DMS 273 treated with DMSO at 0.1 percent for 48 hours (cell line): ENCODE results near the gene BTBD18.
A peak's percentile ranks its signal among the peaks of the same experiment; 100 is the strongest.

Source experiments
- DNase-seq: peaks from one replicate; lab custom pipeline; 2025; lab: John Stamatoyannopoulos, UW

The BTBD18 gene

DNA sequence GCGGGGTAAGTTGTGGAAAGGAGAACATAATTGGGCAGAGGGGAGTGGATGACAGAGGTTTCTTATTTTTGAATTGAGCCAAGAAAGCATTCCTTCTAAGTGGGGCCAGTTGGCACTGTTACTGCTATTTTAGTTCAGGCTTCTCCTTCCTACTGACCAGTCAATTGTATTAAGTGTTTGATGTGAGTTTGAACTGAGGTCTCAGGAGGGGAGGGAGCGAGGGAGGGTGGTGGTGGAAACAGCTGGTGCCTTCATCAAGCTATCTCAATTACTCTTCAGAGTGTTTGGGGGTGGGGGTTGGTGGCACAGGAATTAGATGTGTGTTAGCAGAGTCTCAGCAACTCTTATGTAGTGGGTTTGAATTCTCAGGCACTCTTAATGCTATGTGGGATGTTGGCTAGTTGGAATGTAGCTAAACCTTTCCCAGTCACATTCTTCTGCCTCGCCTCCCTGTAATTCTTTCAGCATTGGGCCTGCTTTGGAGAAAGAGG lies 24.5 kb upstream of the BTBD18 start:
- no peak for DNase-seq

DNA sequence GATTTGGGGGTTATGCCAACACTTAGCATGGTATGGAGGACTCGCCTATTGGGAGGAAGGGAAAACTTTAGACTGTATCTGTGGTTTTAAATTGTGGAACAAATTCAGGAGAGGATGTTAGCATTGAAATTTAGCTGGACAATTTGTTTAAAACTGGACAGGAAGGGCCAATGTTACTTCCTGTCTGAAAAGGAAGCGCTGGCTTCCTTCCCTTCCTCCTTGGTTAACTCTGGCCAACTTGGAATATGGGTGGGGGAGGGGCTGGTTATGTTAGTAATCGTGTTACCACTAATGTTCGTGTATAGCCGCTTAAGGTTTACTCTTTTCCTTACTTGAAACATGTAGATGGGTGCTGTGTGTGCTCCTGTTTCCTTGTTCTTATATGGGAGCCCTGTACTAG lies 23.9 kb upstream of the BTBD18 start:
- no peak for DNase-seq

DNA sequence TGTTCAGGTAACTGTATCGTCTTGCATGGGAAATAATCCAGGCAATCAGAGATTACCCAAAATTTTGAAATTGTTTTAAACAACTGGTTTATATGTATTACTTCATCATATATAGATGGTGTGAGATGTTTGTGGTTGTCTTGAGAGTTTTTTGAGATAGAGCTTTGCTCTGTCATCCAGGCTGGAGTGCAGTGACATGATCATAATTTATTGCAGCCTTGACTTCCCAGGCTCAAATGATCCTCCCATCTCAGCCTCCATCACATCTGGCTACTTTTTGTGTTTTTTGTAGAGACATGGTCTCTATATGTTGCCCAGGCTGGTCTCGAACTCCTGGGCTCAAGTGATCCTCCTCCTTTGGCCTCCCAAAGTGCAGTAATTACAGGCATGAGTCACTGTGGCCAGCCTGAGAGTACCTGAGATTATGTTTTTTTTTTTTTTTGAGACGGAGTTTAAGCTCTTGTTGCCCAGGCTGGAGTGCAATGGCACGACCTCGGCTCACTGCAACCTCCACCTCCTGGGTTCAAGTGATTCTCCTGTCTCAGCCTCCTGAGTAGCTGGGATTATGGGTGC lies 21.5 kb upstream of the BTBD18 start:
- DNase-seq = no peak

DNA sequence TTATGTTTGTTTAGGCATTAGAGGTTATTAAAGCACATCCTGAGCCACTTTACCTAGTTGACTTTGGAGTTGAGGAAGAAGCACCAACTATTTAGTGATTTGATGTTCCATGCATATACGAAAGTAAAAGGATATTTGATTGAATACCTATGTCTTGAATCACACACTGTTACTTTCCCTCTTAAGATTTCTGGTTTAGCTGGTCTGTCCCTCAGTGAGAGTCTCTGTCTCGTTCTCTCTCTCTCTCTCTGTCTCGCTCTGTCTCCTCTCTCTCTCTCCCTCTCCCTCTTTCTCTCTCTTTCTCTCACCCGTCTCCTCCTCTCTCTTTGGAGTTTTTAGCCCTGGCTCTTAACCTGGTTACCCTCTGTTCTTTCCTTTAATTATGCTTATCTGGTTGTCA lies 20.9 kb upstream of the BTBD18 start:
- DNase-seq = no peak

DNA sequence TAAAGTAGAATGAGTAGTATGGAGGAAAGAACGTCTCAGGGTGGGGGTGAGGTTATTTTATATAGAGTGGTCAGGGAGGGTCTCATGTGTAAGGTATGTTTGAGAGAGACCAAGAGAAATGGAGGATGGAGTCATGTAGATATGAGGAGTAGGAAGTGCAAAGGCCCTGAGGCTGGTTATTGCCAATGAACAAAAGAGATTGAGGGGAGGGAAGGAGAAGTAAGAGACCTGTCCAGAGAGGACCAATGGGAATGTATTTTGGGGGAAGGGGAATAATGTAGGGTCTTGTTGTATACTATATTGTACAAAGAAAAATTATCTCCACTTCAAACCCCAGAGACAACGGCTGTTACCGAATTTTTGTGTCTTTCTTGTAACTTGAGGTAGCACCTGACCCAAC lies 19.7 kb upstream of the BTBD18 start:
- no peak for DNase-seq

DNA sequence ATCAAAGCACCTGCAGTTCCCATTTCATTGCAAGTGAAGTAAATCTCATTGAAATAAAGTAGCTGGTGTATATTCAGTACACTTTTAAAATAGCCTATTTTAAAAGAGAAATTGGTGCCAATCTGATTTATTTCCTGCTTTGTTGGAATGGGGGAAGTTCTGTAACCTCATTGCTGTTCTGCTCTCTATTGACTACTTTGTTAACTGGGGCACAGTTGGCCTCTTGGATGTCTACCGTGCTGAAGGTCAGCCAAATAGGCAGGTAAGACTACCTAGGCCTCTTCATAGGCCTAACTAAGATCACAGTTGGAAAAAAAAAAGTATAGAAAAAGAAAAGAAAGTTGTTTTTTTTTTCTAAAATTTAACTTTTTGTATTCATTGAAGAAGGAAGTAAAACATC lies 19.2 kb upstream of the BTBD18 start:
- no peak for DNase-seq

DNA sequence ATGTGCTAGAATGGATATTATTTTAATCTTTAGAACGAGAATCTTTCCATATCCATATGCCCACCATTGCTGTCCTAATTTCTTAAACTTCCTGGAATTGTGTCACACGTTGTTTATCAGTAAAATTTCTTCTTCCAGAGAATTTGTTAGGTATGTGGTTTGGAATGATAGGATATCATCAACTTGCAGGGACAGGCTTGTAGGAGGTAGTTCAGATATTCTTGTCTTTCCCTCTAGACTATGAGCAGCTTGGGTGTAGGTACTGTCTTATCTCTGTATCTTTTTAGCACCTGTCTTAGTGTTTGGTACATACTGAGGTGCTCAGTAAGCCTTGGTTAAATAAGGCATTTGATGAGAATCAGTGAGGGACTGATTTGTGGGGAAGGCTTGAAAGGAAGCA lies 13.4 kb upstream of the BTBD18 start:
- no peak for DNase-seq

DNA sequence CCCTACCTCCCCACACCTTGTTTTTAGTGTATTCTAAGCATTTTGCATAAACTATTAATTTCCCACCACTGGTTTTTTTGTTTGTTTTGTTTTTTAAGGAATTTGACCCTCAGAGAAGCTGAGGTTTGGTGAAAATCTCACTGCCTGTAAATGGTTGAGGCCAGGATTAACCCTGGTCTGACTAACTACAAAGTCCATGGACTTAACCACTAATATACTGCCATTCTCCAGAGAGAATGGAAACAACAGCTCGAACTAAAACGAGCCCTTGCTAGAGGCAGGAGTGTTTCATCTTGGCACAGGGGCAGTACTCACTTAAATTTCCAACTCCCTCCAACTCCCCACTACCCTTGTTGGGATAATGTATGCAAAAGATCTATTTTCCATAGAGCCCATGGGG lies 12.9 kb upstream of the BTBD18 start:
- no peak for DNase-seq

DNA sequence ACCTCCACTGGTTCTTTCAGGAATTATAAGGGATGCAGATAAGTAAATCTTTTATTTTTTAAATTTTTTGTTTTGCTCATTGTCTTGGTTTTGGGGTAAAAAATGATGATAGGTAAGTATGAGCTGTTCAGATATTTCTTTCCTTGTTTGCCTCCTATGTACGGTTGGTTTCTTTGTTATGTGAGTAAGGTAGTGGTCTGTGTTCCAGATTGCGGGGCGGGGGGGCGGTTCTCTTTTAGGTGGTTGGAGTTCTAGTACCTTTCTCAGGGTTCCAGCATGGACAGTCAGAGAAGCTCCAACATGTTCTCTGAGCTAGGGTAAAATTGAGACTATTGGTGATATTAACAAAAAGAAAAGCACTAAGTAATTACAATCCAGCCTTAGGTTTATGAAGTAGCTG lies 12.4 kb upstream of the BTBD18 start:
- DNase-seq = no peak

DNA sequence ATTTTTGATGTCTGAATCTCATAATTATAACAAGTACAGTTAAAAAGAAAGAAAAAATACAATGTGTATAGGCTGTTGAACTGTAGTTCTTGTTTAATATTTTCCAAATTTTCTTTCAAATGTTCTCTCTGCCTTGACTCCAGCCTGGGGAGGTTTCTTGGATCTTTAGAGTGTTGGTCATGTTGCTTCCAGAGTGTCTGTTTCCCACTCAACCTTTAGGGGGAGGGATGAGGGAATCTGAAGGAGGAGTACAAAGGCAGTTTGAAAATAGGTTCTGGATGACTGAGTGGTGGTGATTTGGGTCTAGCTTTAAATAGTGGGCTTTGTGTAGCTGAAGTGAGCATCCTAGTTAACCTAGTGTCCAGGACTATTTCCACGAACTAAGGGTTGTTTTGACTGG lies 11.9 kb upstream of the BTBD18 start:
- no peak for DNase-seq

DNA sequence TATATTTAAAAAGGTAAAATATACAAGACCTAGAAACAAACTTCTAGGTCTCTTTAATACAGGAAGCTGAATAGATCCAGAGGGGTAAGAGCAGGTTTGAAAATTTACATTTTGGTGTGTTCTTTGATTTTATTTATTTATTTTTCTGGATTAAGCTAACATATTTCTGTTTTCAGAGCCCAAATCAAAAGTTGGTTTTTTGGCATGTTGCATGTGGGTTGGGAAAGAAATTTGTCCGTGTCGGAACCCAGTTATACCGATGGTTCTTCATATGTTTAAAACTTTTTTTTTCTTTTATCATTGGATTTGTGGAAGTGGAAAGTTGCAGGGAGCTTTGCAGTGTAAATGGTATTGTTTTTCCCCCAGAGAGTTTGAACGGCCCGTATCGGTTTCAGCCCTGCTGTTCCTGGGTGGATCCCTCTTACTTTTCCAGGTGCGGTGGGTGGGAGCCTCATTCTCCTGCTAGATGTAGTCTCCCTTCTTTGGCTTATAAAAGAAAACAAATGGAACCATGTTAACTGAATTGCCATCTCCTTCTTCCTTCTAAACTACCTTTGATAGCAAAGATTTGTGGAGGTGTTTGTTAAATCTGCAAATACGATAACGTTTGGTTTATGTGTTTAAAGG lies 10.7 kb upstream of the BTBD18 start:
- DNase-seq = no peak

DNA sequence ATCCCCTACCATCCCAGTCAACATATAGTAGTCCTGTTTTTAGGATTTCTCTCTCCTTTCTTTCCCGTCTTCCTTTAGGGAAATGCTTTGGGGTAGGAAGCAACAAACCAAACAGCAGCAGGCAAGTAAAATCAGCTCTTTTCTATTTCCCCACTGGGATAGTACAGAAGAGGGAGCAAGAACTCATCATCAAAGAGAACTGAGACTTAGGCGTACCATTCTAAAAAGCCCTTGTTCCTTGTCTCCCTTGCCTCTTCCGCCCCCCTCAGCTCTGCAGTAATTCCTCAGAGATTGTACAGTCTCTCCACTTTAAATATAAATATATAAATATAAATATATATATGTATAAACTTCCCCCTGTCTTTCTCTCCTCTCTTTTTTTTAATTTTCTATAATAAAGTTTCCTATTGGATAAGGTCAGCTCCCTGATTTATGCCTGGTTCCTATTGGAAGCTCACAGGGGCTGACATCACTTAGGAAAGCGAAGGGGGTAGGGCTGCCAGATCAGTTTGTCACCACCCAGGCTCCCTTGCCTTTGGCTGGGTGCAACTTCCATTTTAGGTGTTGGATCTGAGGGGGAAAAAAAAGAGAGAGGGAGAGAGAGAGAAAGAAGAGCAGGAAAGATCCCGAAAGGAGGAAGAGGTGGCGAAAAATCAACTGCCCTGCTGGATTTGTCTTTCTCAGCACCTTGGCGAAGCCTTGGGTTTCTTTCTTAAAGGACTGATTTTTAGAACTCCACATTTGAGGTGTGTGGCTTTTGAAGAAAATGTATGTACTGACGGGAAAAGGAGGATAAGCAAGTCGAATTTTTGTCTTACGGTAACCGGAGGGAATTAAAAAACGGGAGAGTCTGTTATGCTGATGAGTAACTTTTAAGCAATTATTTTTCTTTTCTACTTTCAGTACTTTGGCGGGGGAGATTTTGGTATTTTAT lies 9.9 kb upstream of the BTBD18 start, which contains the start of gene CTNND1:
CTNND1 (plus strand) TSS at position 502 of the 934 bp plus-strand sequence. CDS start 29,677 bp downstream, outside the sequence.
- peak; percentile 79 for DNase-seq

DNA sequence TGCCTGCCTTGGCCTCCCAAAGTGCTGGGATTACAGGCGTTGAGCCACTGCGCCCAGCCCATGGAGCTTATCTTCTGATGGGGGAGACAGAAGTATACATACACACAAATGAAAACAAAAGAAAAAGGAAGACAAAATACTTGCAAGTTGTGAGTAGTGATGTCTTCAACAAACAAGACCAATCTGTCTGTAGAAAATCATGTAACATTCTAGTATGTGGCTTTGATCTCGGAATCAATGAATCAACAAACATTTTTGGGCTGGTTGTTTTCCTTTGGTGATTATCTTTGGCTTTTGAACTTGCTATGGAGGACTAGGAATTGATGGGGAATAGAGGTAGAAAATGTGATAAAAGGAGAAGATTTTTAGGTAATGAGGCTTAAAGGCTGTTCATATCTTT lies 6.6 kb upstream of the BTBD18 start:
- no peak for DNase-seq

DNA sequence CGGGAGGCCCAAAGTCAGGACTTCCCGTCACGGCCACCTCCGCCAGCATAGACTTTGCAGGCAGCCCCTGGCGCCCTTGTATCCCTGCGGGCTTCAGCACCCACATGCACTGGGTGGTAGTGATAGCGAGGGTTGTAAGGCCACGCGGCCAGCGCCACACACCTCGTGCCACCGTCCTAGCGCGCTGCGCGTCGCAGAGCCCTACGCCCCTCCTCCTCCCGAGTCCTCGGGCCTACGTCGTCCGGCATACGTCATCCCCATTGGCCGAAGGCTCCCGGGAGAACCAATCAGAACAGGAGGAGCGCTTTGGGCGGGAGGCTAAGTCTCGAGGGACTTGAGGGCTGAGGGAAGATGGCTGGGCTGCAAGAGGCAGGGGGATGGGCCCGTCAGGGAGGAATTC lies 1.3 kb upstream of the BTBD18 start:
- no peak for DNase-seq

DNA sequence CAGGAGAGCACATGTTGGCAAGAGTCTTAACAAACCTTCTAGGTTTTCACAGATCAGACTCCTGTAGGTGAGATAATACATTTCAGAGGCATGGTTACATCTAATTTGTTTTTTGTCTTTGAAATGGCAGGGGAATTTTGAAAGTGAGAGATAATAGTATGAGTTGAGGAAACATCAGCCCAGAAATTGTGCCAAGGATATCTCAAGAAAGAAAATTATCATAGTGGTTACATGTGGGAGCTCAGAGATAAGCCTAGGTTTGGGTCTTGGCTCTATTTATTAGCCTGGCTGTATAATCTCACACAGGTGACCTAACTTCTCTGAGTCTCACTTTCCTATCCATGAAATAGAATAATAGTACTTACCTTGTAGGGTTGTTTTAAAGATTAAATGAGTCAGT lies 443 bp downstream of the BTBD18 start:
- no peak for DNase-seq

DNA sequence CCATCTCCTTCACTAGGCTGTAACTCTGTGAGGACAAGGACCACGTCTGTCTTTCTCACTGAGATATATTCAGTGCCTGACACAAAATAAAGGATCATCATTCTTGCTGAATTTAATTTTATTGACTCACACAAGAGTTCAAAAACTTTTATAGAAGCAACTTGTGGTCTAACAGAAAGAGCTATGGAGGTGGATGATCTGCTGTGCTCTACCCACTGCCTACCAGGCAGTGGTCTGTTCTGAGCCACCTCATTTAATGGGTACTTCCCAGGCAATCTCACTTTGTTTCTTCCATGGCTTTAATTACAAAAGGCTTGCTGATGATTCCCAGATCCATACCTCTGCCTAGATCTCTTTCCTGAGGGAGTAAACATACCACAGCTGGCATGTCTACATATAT lies 4.7 kb downstream of the BTBD18 start:
- DNase-seq = no peak

DNA sequence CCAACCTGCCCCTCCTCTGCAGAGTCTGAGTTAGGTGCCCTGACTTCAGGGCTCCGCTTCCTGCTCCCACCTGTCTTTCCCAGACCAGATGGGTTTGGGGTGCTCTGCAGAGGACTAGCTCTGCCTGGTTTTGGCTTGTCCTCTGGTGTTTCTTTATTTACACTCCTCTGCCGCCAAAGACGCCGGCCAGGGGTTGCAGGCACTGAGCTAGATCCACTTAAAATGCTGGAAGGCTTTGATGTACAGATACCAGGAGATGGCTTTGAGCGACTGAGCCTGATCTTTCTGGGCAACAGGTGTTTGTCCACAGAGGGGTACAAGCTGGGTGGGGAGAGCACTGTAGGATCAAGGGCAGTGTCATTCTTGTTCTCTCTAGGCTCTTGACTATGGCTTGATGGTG lies 6.4 kb downstream of the BTBD18 start:
- DNase-seq = no peak

DNA sequence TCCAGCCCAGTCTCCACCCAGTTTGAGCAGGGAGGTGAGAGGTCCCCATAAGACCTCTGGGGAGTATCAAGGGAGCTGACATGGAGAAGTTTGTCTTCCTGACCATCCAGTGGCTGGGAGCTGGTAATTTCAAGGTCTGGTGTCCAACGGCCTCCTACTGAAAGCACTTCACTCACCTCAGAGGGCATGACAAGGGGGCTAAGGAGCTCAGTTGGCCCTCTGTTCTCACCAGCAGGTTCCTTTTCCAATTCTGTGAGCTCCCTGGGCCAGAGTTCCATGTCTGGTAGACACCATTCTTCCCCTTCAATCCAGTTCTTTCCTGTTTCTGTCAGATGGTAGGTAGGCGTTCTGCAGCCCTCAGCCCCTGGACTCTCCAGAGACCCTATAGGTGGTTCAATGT lies 7.3 kb downstream of the BTBD18 start:
- no peak for DNase-seq

DNA sequence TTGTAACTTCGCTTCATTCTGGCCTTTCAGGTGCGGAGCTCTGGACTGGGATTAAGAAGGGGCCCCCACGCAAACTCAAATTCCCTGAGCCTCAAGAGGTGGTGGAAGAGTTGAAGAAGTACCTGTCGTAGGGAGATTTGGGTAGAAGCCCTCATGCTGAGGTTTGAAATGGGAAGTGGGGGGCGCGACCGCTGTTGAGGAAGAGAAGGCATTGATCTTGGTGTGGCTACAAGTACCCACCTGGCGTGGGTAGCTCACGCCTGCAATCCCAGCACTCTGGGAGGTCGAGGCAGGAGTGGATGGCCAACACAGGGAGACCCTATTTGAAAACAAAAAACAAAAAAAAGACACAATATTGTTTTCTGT lies 9.5 kb downstream of the BTBD18 start:
- no peak for DNase-seq

DNA sequence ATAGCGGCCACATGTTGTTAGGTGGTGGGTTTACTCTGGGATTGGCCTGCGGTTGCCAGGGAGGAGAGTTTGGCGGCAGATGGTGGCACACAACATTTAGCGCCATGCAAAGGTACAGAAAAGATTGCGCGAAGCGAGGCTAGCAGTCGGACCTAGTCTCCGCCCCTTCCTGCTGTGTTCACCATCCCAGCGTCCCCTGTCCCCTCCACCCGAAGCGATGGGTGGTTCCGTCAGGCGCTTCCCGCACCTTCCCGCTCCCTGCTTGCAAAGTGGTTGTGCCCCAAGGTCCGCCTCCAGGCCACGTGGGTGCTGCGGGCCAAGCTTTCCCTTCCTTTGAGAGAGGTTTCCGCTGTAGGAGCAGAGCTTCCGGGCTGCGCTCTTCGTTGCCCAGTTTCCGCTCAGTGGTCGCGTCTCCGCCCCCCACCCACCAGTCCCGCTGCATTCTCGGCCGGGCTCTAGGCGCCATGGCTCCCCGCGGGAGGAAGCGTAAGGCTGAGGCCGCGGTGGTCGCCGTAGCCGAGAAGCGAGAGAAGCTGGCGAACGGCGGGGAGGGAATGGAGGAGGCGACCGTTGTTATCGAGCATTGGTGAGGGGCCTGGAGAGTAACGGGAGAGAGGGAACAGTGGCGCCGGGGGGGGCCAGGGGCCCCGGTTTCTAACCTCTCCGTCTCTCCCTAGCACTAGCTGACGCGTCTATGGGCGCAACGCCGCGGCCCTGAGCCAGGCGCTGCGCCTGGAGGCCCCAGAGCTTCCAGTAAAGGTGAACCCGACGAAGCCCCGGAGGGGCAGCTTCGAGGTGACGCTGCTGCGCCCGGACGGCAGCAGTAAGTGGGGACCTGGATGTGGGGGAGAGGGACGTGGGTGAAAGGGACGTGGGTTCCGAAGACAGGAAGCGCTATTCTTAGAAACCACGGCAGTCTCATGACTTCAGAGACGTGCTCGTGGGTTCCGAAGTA lies 10.2 kb downstream of the BTBD18 start, which contains the start of gene SELENOH:
SELENOH (plus strand) TSS at position 360 of the 955 bp plus-strand sequence; CDS start at position 465, 105 bp downstream.
- DNase-seq = peak; percentile 92

DNA sequence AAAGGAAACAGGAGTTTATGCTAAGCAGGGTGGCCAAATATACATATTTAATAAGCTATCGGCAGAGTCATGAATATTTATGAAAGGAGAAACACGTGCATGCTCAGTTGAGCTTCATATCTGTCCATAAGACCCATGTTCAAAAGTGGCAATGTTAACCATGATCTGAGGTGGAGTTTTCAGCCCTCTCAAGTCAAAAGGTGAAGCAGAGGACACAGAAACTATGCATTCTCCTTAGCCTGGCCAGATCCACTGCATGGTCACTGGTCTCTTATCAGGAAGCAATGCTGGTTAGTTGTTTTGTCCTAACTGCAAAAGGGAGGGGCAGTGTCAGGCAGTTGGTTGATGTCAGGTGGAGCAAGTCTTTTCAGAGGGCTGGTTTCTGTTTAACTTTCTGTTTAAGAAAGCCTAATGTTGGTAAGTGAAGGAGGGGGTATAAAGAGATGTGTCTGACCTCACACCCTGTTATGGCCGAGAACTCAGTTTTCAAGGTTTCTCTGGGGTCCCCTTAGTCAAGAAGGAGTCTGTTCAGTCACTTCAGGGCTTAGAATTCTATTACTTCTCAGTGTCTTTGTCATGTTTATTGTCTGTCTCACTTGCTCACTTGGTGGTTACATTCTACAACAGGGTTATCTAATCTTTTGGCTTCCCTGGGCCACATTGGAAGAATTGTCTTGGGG lies 15.9 kb downstream of the BTBD18 start:
- no peak for DNase-seq
